HG02970 (cell line): ENCODE results near the gene TIGD7.
"Not testable (repeated sequence)": the region's sequence is repeated elsewhere in the genome, so short reads cannot be mapped to it uniquely, and the experiment has no call there.

Experiments
- ATAC-seq: cut with Tn5 transposase; IDR thresholded peaks from one replicate; pipeline ENCODE4 v1.9.1; 2021; ENCODE audit warnings: mild to moderate bottlenecking, moderate library complexity, moderate number of reproducible peaks; ENCODE audit not compliant: unreplicated experiment, low FRiP score

The TIGD7 gene

DNA sequence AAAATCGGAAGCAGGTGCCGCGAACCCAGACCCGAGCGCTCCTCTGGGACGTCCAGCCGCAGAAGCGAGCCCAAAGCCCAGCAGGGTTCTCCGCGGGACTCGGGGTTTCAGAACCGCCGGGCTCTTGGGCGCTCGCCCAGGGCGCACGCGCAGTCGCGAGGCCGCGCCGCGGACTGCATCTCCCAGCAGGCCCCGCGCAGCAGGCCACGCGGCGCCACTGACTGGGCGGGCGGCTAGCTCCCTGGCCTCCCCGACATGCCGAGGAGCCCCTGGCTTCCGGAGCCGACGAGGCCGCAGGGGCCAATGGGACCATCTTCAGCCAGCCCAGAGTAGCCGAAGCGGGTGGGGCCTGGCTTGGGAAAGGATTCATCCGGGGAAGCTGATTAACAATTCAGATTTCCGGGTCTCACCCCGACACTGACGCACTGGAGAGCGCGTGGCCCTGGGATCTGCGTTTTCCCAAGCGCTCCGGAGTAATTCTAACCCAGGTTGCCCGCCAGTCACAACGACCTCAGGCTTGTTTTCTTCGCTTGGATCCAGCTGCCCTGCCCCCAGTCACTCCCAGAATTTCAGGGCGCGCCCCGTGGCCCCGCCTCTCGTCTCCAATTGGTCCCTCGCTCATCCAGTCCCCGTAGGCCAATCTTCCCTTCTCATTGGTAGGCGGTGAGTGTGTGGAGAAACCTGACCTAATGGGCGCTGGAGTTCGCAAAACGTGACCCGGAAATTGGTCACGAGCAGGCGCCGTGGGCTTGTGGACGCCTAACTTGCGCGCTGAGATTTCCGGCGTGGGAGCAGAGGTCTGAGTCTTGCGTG is 22.3 kb downstream of the TIGD7 start, which contains the start of gene ZNF263:
Gene ZNF263, plus strand, starts transcription at position 762 of the 813 bp plus-strand sequence. CDS start 328 bp downstream, outside the sequence.
- peak; percentile 80 for ATAC-seq

DNA sequence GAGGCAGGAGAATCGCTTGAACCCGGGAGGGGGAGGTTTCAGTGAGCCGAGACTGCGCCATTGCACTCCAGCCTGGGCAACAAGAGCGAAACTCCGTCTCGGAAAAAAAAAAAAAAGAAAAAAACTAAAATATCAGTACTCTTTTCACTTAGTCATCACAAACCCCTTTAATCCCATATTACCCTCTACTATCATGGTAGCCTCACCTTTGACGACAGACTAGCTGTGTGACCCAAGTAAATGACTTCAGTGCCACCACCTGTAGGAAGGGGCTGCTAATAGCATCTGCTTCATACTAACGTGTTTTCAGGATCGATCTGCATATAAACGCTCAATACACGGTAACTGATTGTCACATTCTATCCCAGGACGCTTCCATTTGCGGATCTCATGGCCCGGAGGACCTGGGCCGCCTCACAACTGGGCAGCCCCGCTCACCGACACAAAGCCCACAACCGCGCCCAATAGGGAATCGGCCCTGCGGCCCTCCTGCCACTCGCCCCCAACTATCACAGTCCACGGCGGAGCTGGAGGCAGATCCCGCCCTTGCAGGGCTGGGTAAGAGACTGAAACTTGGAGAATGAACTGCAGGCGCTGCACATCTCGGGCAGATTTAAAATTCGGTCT is 23.0 kb downstream of the TIGD7 start:
- peak; percentile 24 for ATAC-seq

DNA sequence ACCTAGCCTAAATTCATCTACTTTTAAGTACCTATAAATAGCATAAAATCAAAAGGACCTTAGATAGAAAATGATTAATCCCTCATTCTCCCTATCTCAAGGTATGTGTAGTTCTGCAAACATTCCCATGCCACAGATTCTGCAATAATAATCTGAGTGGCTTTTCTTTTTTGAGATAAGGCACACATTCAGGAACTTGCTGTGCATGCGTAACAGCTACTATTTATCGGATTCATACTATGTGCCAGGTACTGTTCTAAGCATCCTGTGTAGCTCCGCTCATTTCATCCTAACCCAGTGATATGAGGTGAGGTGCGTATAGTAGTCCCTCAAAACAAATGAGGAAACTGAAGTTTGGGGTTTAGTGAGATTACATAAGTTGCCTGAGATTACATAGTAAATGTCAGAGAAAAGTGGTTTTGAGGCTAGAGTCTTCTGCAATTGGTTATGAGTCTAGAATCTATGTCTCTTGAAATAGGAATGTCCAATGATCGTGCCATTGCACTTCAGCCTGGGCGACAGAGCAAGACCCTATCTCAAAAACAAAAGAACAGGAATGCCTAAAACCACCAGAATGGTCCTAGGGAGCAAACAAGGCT is 23.9 kb downstream of the TIGD7 start:
- ATAC-seq, result no peak

DNA sequence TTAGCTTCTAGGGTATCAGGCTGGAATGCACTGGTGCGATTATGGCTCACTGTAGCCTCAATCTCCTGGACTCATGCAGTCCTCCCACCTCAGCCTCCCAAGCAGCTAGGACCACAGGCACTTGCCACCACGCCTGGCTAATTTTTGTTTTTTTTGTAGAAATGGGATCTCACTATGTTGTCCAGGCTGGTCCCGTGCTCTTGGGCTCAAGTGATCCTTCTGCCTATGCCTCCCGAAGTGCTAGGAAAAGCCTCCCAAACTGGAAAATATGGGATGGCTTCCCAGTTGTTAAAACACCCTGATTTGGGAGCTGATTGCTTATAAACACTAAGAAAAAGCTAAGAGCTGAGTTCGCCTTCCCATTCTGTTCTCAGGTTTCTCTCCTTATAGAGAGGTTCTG is 28.6 kb downstream of the TIGD7 start:
- no peak for ATAC-seq

DNA sequence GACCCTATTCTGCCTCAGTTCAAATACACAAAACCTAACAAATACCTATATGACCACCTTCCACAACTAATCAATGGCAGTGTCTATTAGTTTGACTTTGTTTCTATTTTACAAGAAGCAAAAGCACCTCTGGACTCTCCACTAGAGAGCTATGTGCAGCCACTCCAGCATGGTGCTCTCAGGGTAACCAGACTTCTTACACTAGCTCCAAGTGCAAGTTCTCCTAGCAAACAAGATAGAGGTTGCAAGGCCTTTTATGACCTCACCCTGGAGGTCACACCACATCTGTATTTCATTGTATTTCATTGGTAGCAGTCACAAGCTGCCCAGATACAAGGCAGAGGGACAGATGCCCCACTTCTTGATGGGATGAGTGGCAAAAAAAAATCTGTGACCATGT is 30.3 kb downstream of the TIGD7 start:
- ATAC-seq, result no peak

DNA sequence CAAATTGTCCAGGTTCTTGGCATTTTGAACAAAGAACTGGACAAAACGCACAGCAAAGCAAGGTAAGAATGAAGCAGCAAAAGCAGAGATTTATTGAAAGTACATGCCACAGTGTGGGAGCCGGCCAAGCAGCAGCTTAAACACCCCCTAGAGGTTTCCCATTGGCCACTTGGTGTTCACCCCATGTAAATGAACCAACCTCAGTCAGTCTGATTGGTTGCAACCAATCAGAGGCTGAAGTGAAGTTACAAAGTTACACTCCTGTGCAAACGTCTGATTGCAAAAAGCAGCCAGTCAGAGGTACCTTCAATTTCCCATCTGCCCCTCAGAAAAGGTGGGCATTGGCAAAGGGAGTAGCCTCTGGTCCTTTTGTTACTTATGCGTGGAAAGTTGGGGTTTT is 30.7 kb downstream of the TIGD7 start:
- ATAC-seq, result no peak

DNA sequence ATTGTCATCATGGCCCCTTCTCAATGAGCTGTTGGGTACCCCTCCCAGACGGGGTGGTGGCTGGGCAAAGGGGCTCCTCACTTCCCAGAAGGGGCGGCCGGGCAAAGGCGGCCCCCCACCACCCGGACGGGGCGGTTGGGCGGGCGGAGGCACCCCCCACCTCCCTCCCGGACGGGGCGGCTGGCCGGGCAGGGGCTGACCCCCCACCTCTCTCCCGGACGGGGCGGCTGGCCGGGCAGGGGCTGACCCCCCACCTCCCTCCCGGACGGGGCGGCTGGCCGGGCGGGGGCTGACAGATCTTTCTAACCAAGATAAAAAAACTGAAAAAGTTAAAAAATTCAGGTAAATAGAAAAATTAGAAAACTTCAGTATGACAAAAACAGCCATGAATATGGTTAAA is 33.9 kb downstream of the TIGD7 start:
- ATAC-seq, result not testable (repeated sequence)

DNA sequence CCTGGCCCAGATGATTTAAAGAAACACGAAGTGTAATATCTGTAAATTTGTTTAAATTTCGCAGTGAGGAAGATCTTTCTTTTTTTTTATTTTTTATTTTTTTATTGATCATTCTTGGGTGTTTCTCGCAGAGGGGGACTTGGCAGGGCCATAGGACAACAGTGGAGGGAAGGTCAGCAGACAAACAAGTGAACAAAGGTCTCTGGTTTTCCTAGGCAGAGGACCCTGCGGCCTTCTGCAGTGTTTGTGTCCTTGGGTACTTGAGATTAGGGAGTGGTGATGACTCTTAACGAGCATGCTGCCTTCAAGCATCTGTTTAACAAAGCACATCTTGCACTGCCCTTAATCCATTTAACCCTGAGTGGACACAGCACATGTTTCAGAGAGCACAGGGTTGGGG is 34.5 kb downstream of the TIGD7 start:
- ATAC-seq, result not testable (repeated sequence)

DNA sequence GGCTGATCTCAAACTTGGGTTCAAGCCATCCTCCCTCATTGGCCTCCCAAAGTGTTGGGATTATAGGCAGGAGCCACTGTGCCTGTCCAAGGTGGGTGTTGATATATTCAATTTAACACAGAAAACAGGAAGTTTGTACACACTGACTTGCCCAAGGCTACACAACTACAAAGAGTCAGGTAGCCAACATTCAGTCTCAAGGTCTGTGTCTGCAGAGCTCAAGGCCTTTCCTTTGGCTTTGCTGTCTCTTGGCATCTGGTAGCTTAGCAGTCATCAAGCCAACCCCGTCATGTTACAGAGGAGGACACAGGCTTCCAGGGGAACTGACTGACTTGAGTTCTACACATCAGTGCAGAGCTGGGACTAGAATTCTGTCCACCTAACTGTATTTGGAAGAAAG is 36.9 kb downstream of the TIGD7 start:
- no peak for ATAC-seq

DNA sequence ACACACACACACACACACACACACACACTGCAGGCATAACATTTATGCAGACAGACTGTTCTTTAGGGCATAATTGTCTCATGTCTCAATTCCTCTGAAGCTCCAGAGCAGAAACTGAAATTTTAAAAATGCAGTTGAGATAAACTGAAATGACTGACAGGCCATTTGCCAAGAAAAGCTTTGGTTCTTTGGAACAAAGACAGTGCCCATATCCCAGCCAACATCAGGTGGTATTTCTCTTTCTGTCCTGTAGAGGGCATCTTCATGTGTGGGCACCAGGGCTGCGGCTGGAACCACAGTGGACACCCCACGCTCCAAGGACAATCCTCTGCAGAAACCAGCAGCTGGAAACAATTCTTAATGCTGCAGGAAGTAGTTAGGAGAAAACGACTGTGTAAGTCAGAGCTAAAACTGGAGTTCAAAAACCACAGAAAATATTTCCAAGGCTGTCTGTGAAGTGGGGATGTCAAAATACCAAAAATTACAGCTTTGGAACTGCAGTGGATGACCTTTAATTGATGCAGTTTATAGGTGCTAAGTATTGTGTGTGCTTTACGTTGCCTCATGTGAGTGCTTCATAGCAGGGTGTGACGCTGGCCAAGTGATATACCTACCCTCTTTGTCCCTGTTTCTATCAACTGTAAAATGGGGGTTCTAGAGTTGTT is 38.2 kb downstream of the TIGD7 start:
- ATAC-seq, result no peak

DNA sequence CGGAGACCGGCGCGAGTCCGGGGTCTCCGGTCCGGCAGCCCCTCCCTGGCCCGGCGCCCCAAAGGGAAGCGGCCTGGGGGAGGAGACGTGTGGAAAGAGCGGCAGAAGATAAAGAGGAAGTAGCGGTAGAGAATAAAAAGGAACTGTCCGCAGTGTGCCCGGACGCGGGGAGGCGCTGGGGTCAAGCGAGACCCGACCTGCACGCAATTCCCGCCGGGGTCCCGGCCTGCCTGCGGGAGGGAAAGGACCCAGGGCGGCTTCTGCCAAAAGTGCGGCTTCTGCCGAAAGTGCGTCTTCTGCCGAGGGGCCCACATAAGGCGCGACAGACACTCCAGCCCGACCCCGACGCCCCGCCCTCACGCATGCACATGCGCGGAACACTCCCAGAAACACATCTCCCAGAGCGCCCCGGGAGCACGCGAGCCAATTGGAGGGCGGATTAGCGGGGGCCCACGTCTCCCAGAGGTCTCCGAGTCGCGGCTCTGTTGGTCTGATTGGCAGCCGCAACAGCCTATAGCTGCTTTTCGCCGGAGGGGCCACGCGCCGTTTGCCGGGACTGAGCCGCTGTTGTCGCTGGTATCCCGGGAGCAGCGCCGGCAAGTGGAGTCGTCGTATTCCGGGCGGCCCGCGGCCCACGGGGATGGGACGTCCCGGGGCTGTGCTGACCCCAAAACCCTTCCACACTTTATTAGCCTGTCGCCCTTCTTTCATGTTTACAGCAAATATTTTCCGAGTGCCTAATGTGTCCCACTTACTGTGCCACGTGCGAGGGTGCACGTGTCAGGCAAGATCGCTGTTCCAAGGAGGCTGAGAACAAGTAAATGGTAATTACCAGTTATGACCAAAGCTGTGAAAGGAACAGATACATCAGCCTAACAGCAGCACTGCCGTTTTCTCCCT is 40.8 kb downstream of the TIGD7 start:
- peak; percentile 81 for ATAC-seq

DNA sequence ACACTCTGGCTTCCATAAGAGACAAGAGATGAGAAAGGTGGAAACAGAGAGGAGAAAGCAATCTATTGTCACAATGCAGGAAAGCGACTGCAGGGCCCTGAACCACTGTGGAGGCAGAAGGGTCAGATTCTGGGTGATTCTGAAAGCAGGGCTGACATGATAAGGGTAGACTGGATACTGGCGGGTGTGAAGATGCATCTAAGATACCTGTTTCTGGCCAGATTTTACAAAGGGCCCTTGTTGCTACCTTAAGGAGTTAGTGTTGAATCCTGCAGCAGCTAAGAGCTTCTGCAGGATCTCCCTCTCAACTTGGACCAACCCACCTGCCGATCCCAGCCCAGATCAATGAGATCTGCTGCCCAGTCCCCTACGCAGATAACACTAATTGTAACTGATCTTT is 42.7 kb downstream of the TIGD7 start:
- no peak for ATAC-seq

DNA sequence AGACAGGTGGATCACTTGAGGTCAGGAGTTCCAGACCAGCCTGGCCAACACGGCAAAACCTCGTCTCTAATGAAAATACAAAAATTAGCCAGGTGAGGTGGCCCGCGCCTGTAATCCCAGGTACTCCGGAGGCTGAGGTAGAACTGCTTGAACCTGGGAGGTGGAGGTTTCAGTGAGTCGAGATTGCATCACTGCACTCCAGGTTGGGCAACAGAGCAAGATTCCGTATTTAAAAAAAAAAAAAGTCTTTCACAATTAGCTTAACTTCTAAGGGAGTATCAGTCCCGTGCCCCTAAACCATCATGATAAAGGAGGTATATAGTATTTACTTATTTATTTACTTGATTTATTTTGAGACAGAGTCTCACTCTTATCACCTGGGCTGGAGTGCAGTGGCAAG is 45.4 kb downstream of the TIGD7 start:
- ATAC-seq, result no peak

DNA sequence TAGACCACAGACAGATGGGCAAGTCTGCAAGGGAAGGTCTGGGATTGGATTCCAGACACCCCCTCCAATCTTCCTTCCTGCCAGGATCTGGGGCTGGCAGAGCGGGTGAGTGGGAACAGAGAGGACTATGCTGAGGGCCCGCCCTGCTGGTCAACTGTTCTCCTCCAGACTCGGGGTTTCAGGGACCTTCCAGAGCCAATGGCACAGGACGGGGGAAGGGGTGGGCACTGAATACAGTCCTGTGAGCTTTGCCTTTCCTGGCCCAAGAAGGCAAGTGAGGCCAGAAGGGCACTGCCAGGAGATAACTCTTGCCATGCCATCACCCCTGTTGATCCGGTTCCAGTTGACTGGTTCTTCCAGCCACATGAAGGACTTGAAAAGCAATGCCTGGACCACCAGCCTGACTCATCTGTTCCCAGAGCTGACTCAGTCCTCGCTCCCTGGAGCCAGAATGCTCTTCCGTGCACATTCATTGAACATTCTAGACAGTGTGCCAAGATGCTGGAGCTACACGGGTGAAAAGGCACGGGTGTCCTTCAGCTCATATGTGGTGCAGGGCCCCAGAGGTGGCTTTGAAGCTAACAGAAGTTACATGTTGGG is 48.3 kb downstream of the TIGD7 start:
- no peak for ATAC-seq

DNA sequence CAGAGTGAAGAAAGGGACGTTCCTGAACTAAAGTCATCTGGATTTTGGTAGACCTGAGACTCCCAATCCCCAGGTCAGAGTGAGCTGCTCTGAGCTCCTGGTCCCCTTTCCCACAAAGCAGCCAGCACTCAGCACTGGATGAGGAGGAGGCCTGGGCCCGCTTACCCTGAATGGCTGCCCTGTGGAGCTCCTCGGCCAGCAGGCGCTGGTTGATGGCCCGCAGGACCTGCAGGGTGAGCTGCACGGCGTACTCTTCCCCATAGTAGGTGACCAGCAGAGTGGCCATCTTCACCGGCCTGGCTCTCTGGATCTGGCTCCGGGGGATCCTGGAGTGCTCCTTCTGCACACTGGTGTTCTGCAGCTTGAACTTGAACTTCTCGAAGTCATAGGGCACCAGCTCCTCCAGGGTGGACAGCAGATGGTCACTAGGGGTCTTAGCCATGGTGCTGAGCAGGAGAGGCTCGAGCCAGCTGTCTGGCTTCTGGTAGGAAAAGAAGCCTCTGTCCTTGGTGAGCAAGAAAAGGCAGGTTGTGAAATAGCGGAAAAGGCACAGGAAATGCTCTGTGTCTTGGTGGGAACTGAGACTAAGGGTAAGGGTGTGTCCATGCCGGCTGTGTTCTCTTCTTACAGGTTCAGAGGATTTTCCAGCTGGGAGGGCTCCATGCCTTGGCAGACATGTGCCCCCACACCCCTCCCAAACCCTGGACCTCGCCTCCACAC is 48.9 kb downstream of the TIGD7 start, which contains the start of gene MEFV:
Gene MEFV, minus strand, starts transcription at position 488 of the 720 bp plus-strand sequence. Its CDS starts 46 bp downstream, at position 442.
- no peak for ATAC-seq

DNA sequence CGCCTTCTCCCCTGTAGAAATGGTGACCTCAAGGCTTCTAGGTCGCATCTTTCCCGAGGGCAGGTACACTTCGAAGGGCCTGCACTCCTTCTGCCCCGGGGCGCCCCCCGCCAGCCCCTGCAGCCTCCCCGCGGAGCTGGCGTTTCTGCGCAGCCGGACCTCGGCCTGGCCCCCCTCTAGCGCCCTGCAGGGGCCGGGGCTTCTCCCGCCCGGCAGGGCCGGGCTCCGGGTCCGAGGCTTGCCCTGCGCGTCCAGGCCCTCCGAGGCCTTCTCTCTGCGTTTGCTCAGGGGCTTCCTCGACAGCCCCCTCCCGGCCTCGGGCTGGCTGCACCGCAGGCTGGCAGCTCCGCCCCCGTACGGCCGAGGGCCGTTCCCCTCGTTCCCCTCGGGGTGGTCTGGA is 50.9 kb downstream of the TIGD7 start:
- ATAC-seq, result no peak

DNA sequence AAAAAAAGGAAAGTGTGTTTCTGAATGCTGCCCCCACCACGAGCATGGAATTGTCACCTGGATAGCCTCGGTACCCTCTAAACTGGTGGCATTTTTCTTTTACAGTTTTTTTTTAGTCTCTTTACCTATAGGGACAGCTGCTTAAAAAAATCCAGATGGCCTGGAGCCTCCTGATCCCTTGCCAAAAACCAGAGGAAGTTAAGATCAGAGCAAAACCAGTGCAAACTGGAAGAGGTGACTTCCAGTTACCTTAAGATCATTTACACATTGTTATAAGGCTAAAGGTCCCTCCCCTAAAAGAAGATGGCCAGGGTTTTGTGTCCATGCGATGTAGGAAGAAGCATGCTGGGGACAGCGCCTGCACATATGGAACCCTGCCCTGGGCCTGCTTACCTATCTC is 52.3 kb downstream of the TIGD7 start:
- ATAC-seq, result no peak

DNA sequence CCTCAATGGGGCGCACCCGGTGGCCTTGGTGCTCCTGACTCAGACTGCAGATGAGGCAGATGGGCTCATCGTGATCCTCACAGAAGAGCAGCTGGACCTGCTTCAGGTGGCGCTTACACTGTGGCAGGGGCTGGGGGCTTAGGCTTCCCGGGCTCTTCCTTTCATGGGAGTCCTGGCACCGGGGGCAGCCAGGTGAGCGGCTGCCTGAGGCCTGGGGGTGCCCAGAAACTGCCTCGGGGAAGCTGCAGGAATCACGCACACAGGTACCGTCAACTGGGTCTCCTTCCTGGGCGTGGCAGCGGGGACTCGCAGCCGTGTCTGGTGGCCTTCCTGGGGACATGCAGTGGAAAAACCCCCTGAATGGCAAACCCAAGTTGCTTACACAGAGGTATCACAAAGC is 55.8 kb downstream of the TIGD7 start:
- no peak for ATAC-seq

DNA sequence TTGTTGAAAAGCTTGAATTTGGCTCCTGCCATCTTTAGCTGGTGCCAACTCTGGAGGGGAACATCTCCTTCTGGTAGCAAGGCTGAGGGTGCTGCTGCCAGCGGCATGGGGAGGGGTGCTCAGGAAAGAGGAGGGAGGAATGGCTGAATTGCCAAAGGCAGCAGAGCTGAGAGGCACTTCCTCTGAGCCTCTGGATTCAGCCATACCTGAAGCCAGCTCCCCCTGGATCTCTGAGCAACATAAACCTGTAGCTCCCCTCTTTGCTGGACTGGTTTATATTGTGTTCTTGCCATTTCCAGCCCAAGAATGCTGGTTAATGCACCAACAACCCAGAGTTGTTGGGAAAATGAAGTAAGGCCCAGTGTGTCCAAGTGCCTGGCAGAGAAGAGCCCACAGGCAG is 56.2 kb downstream of the TIGD7 start:
- ATAC-seq, result no peak
